Nephron (organoid): ENCODE results near the gene TRPC6.

Source experiments
- H3K27ac Mint-ChIP-seq, 3 experiments: 2 replicates each; pipeline ENCODE4 v1.8.0; 2020; ENCODE audit warnings: mixed read lengths in 3 of 3, mild to moderate bottlenecking in 2 of 3, moderate library complexity in 1 of 3
- H3K27me3 Mint-ChIP-seq: 2 replicates; pipeline ENCODE4 v1.8.0; 2021; ENCODE audit warnings: low read depth, mild to moderate bottlenecking, moderate library complexity, mixed read lengths
- H3K36me3 Mint-ChIP-seq: 2 replicates; pipeline ENCODE4 v1.8.0; 2020; ENCODE audit warnings: low read depth, mixed read lengths
- H3K4me1 Mint-ChIP-seq: 2 replicates; pipeline ENCODE4 v1.8.0; 2020; ENCODE audit warnings: mixed read lengths
- H3K4me3 Mint-ChIP-seq, 3 experiments: 2 replicates each; pipeline ENCODE4 v1.8.0; 2020; ENCODE audit warnings: mild to moderate bottlenecking in 3 of 3, mixed read lengths in 3 of 3, moderate library complexity in 2 of 3
- H3K9me3 Mint-ChIP-seq: 2 replicates; pipeline ENCODE4 v1.8.0; 2020; ENCODE audit warnings: mixed read lengths
- TF ChIP-seq, protein P1 (sequence below), 3 experiments: fragments of 200-600 bp; sonication (generic); IDR thresholded peaks; one replicate each; pipeline ENCODE4 v1.5.0; 2021; ENCODE audit warnings: antibody characterized with exemption in 3 of 3; ENCODE audit not compliant: unreplicated experiment in 3 of 3

Gene TRPC6

DNA sequence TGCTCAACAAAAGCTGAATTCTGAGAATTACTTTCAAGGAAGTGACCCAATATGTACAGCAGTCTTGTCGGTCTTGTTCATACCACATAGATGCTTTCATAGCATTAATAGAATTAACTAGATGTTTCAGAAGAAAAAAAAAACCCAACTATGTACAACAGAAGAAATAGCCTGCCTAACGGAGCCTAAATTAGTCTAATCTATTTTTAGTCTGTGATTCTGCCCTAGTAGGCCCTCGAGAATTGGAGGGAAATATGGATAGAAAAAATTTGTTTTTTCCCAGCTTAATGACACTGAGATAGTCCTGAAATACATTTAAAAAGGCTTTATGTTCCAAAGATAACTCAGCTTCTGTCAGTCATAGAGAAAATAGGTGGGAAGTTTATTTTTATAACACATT lies 17.1 kb upstream of the TRPC6 start:
- TF ChIP-seq, protein P1, sequence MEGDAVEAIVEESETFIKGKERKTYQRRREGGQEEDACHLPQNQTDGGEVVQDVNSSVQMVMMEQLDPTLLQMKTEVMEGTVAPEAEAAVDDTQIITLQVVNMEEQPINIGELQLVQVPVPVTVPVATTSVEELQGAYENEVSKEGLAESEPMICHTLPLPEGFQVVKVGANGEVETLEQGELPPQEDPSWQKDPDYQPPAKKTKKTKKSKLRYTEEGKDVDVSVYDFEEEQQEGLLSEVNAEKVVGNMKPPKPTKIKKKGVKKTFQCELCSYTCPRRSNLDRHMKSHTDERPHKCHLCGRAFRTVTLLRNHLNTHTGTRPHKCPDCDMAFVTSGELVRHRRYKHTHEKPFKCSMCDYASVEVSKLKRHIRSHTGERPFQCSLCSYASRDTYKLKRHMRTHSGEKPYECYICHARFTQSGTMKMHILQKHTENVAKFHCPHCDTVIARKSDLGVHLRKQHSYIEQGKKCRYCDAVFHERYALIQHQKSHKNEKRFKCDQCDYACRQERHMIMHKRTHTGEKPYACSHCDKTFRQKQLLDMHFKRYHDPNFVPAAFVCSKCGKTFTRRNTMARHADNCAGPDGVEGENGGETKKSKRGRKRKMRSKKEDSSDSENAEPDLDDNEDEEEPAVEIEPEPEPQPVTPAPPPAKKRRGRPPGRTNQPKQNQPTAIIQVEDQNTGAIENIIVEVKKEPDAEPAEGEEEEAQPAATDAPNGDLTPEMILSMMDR (IDR thresholded peaks at IDR 0.05; ENCODE audit: unreplicated experiment in 3 of 3): no peak
- Mint-ChIP-seq H3K27me3 (peaks cover 3% of the 10 kb centered on the region), H3K27ac (no peak overlapping the region), H3K36me3 (no peaks in the 10 kb centered on the region), H3K4me3 (no peak overlapping the region), H3K9me3 (no peaks in the 10 kb centered on the region), H3K4me1 (no peaks in the 10 kb centered on the region)

DNA sequence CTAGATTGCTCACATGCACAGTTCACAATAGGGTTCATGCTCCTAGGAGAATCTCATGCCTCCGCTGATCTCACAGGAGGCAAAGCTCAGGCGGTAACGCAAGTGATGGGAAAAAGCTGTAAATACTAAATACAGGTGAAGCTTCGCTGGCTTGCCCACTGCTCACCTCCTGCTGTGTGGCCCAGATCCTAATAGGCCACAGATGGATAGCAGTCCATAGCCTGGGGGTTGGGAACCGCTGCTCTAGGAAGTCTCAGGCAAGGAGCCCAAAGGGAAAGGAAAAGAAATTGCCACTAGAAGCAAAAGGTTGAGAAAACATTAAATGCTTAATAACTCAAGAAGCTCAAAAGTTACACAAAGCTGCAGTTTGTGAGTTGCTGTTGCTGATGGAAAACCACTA lies 3.2 kb upstream of the TRPC6 start:
- TF ChIP-seq, protein P1 (IDR thresholded peaks at IDR 0.05; ENCODE audit: unreplicated experiment in 3 of 3): no peak
- Mint-ChIP-seq H3K27ac (peak overlapping the region in 1 of 3 experiments; percentile 59), H3K27me3 (peaks cover 39% of the 10 kb centered on the region), H3K36me3 (no peaks in the 10 kb centered on the region), H3K4me1 (peaks cover 12% of the 10 kb centered on the region), H3K9me3 (no peaks in the 10 kb centered on the region), H3K4me3 (peak overlapping the region in 1 of 3 experiments; percentile 9)

DNA sequence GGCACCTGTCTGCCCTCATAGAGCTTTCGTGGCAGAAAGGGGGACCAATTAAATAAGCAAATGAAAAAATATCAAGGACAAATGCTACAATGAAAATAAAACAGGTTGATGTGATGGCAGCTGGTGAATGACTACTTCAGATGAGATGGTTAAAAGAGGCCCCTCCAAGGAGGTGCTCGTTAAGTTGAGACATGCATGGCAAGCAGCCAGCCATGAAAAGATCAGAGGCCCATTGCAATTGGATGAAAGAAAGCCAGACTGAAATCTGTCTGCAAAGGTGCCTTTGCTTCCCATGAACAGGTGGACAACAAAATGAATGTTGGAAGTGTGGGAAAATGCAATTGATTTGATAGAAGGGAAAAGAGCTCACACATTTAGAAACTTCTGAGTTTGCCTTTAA lies 848 bp upstream of the TRPC6 start:
- Mint-ChIP-seq H3K27me3 (peaks cover 56% of the 10 kb centered on the region), H3K9me3 (peaks cover 3% of the 10 kb centered on the region), H3K36me3 (peaks cover 2% of the 10 kb centered on the region), H3K4me1 (peaks cover 12% of the 10 kb centered on the region), H3K27ac (peak overlapping the region; percentile 76 to 89 (median 80)), H3K4me3 (peak overlapping the region in 2 of 3 experiments; percentile 55 to 93)
- TF ChIP-seq, protein P1 (IDR thresholded peaks at IDR 0.05; ENCODE audit: unreplicated experiment in 3 of 3): no peak

DNA sequence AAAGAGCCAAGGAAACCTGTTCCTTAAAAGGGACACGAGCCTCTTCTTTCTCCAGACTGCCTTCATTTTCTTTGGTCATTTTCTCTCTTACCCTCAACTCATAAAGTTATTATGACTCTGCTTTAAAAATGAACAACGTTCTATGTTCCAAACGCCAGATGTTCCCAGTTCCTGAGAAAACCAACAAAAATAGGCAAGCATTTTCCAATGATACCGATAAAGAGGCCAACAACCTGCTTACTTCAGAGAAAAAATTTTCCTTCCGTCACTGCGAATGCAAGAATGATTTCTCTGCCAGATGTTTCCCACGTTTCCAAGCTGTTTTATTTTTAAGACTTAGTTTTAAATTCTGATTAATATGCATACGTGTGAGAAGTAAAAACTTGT lies 315 bp upstream of the TRPC6 start:
- Mint-ChIP-seq H3K36me3 (peaks cover 5% of the 10 kb centered on the region), H3K27me3 (peaks cover 55% of the 10 kb centered on the region), H3K27ac (peak overlapping the region; percentile 76 to 89 (median 80))

DNA sequence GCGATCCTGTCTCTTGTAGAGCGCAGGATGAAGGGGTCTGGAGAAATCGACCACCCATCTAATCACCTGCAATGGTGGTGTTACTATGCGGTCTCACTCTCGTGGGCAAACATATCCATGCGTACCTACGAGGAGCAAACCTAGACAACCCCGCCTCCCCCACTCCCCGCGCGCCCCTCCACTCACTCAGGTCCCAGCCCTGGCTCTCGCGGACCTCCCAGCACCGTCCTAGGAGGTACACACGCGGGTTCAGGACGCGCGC lies 887 bp downstream of the TRPC6 start:
- TF ChIP-seq, protein P1 (IDR thresholded peaks at IDR 0.05; ENCODE audit: unreplicated experiment in 3 of 3): no peak
- Mint-ChIP-seq H3K4me3 (peak overlapping the region; percentile 87 to 93 (median 93)), H3K36me3 (peaks cover 10% of the 10 kb centered on the region), H3K27me3 (peaks cover 53% of the 10 kb centered on the region), H3K9me3 (peaks cover 12% of the 10 kb centered on the region), H3K4me1 (peaks cover 12% of the 10 kb centered on the region), H3K27ac (peak overlapping the region; percentile 52 to 82 (median 77))

More for the DNA sequence above, 315 bp upstream of the TRPC6 start:
- Mint-ChIP-seq H3K4me1 (peaks cover 12% of the 10 kb centered on the region), H3K4me3 (peak overlapping the region; percentile 77 to 93 (median 87)), H3K9me3 (peaks cover 7% of the 10 kb centered on the region)
- TF ChIP-seq, protein P1 (IDR thresholded peaks at IDR 0.05; ENCODE audit: unreplicated experiment in 3 of 3): no peak

DNA sequence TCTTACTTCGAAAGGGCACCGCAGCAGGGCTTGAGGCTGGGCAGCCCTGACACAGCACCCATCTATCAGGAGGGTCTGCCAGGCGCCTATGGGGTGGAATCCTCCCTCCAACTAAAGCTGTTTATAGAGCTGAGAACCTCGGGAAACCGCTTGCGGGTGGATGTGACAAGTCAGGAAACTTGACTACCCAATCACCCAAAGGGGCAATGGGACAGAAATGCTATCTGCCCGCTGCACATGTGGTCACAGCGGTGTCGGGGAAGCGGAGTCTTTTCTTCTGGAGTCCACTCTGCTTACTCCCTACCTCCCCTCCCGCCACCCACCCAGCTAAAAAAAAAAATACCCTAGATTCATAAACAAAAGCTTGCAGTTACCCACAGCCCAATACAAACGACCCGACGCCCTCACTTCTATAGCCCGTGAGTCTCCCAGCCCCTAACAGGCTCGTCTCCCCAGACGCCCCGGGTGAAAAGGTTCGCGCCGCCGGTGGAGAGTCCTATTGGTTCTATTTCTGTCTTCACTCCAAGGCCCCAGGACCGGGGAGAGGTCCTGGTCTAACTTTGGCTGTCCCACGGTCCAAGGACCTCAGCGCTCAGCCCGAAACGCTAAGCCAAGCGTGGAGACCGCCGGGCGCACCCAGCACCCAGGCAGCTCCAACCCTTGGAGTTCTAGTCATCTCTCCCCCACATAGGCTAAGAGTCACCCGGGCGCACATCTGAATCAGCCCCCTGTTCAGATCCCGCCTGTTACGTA lies 1.4 kb downstream of the TRPC6 start:
- Mint-ChIP-seq H3K27me3 (peaks cover 50% of the 10 kb centered on the region), H3K27ac (peak overlapping the region; percentile 52 to 82 (median 77)), H3K9me3 (peaks cover 15% of the 10 kb centered on the region), H3K4me1 (peaks cover 12% of the 10 kb centered on the region), H3K36me3 (peaks cover 11% of the 10 kb centered on the region), H3K4me3 (peak overlapping the region; percentile 87 to 93 (median 93))
- TF ChIP-seq, protein P1 (IDR thresholded peaks at IDR 0.05; ENCODE audit: unreplicated experiment in 3 of 3): no peak
